HepG2 (cell line): ENCODE data around the gene SELENOT. TPM values are rescaled to one million over a fixed set of nuclear protein-coding genes. Genes with fewer than 3 reads are reported as not detected.

Source experiments
- ARID3A ChIP-seq: IDR thresholded peaks from 2 replicates; pipeline ENCODE4 v1.6.1; 2012; ENCODE audit warnings: low read depth, low read length, improper control_type of control experiment
- FOXO1 ChIP-seq: sonication (generic); formaldehyde crosslinking; IDR thresholded peaks from 2 replicates; pipeline ENCODE4 v1.4.0; 2020; ENCODE audit warnings: missing genetic modification reagents
- IKZF4 ChIP-seq: sonication (generic); formaldehyde crosslinking; IDR thresholded peaks from 2 replicates; pipeline ENCODE4 v1.5.1; 2020; ENCODE audit warnings: borderline replicate concordance, mild to moderate bottlenecking, low read depth, missing genetic modification reagents; ENCODE audit errors: not compliant biosample characterization
- KLF16 ChIP-seq, 2 experiments: sonication (generic) in 1 of 2; formaldehyde crosslinking in 1 of 2; IDR thresholded peaks; 2 replicates each; pipeline versions ENCODE4 v1.6.1 to v1.8.0; 2016 to 2023; ENCODE audit warnings: missing genetic modification reagents in 2 of 2, missing compliant biosample characterization in 1 of 2
- MAF1 ChIP-seq: sonication (generic); formaldehyde crosslinking; IDR thresholded peaks from 2 replicates; pipeline ENCODE4 v1.5.0; 2020; ENCODE audit warnings: missing genetic modification reagents, borderline replicate concordance
- MTERF4 ChIP-seq: sonication (generic); formaldehyde crosslinking; IDR thresholded peaks from 2 replicates; pipeline ENCODE4 v1.8.0; 2023; ENCODE audit warnings: mild to moderate bottlenecking, missing genetic modification reagents
- NFYC ChIP-seq: IDR thresholded peaks from 2 replicates; pipeline ENCODE4 v1.6.1; 2016; ENCODE audit warnings: missing genetic modification reagents, missing compliant biosample characterization
- SIX1 ChIP-seq: sonication (generic); formaldehyde crosslinking; IDR thresholded peaks from 2 replicates; pipeline ENCODE4 v1.4.0; 2020; ENCODE audit warnings: missing genetic modification reagents, borderline replicate concordance
- TOPORS ChIP-seq: sonication (generic); formaldehyde crosslinking; IDR thresholded peaks from 2 replicates; pipeline ENCODE4 v1.8.0; 2023; ENCODE audit warnings: mild to moderate bottlenecking, missing genetic modification reagents
- ZNF609 ChIP-seq: sonication (generic); formaldehyde crosslinking; IDR thresholded peaks from 2 replicates; pipeline ENCODE4 v1.4.0; 2020; ENCODE audit warnings: mild to moderate bottlenecking, missing genetic modification reagents, borderline replicate concordance
- polyA plus RNA-seq, 8 experiments: library from polyadenylated mRNA; depleted of rRNA in 3 of 8; stranded (reverse) in 7 of 8; unstranded in 1 of 8; fragments of >200 nt; fragmentation: Illumina TruSeq in 4 of 8; extraction: Trizol in 4 of 8; gene quantifications; 2 replicates each; pipeline versions ENCODE4 v1.2.1 to v1.2.3, GENCODE V29; 2011 to 2016; ENCODE audit warnings: low read depth in 4 of 8, missing spikeins in 1 of 8, mixed read lengths in 1 of 8; ENCODE audit not compliant: insufficient read depth in 1 of 8
- total RNA-seq, 5 experiments: library from RNA; depleted of rRNA; stranded (reverse); fragments of >200 nt; fragmentation: Illumina TruSeq; extraction: Trizol; gene quantifications; 2 replicates each; pipeline ENCODE4 v1.2.3, GENCODE V29; 2016; ENCODE audit warnings: low read depth in 1 of 5

Gene SELENOT
- total and polyA plus RNA-seq, 2 of the 13 experiments (the other 11 are each of a cell fraction or from before 2014, with no cell fraction given): 122 to 273 TPM

DNA sequence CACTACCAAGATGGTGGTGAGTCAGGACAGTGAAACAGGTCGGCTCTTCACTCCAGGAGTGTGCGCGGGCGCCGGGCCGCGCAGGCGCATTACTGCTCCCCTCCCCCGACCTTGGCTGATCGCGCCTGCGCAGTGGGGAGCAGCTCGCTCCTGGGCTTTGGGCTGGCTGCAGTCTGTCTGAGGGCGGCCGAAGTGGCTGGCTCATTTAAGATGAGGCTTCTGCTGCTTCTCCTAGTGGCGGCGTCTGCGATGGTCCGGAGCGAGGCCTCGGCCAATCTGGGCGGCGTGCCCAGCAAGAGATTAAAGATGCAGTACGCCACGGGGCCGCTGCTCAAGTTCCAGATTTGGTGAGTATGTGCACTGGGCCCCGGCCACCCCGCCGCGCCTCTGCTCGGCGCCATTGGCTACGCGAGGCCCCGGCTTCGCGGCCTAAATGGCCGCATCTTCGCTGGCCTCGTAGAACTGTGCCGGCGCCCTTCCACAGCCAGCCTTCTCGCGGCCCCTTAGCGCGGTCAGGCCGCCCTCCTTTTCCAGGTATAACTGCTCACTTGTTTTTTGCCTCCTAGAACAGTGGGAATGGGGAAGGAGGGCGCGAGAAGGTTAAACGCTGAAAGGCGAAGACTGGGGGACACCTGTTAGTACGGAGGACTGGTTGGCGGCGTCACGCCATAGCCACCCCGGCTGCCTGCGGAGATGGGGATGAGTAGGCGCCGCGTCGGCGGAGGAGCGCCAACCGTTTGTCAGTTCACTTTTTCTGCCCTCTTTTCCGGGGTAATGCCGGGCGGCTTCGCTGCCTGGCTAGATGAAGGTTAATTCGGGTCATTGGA lies at the start of gene SELENOT (continued):
- TF ChIP-seq ZNF609 (CRISPR knock-in tag) (no peak; the same call in 1 of the 2 replicates), MAF1 (no peak; the same call in 1 of the 2 replicates), FOXO1 (CRISPR knock-in tag) (no peak; the same call in 1 of the 2 replicates), SIX1 (CRISPR knock-in tag) (0 out of 2 replicates have a peak, but pooled peaks have one; percentile 13), ARID3A (no peak), MTERF4 (CRISPR knock-in tag) (no peak), IKZF4 (no peak), TOPORS (peak; percentile 85), KLF16 (CRISPR knock-in tag; IDR thresholded peaks at IDR 0.05) (no peak; a peak in 1 of 4 replicates), NFYC (no peak)
